GM12878 (cell line): ENCODE data around the gene DNTTIP2. TPM values are rescaled to one million over a fixed set of nuclear protein-coding genes. Genes with fewer than 3 reads are reported as not detected.

Experiments
- EGR1 ChIP-seq, 2 experiments: IDR thresholded peaks; 1 replicate in 1 of 2; 2 replicates in 1 of 2; pipeline ENCODE4 v1.6.1; 2011 to 2012; ENCODE audit warnings: low read depth in 2 of 2, low read length in 2 of 2, borderline replicate concordance in 1 of 2, mild to moderate bottlenecking in 1 of 2, moderate library complexity in 1 of 2
- HDGF ChIP-seq: fragments of 450-650 bp; IDR thresholded peaks from 2 replicates; pipeline ENCODE4 v1.6.1; 2016; ENCODE audit warnings: antibody characterized with exemption
- REST ChIP-seq: IDR thresholded peaks from 2 replicates; pipeline ENCODE4 v1.6.1; 2012; ENCODE audit warnings: mild to moderate bottlenecking, low read depth, low read length
- ZNF687 ChIP-seq: fragments of 450-650 bp; IDR thresholded peaks from 2 replicates; pipeline ENCODE4 v1.6.1; 2017; ENCODE audit warnings: mild to moderate bottlenecking, moderate library complexity
- polyA plus RNA-seq, 11 experiments: library from polyadenylated mRNA; depleted of rRNA in 4 of 11; unstranded in 6 of 11; stranded (reverse) in 5 of 11; fragments of >200 nt; fragmentation: Nextera tagmentation in 4 of 11; fragmentation: Illumina TruSeq in 1 of 11; extraction: Ambion mirVana in 4 of 11; extraction: Trizol in 1 of 11; gene quantifications; 1 replicate in 1 of 11; 2 replicates in 10 of 11; pipeline versions ENCODE4 v1.2.1 to v1.2.3, GENCODE V29; 2011 to 2016; ENCODE audit warnings: inconsistent platforms in 2 of 11, missing spikeins in 2 of 11, low read depth in 1 of 11
- total RNA-seq, 4 experiments: library from RNA; depleted of rRNA in 3 of 4; stranded (reverse); fragments of >200 nt in 3 of 4; fragmentation: Illumina TruSeq in 1 of 4; extraction: Trizol in 1 of 4; gene quantifications; 2 replicates each; pipeline versions ENCODE4 v1.2.1 to v1.2.3, GENCODE V29; 2013 to 2021

The DNTTIP2 gene
- total and polyA plus RNA-seq, 10 of the 15 experiments (the other 5 are each of a cell fraction or from before 2014, with no cell fraction given) = 34.3 to 99.2 (median 74.9) TPM

GRCh38 chr1:93878889-93879586 lies at the start of gene DNTTIP2 (continued):
- no peak for TF ChIP-seq REST
- no peak for TF ChIP-seq HDGF
- peak; percentile 57; the same call in 1 of the 2 replicates for TF ChIP-seq ZNF687
- no peak; a peak in 1 of 3 replicates for TF ChIP-seq EGR1 (IDR thresholded peaks at IDR 0.05; ENCODE audit: borderline replicate concordance in 1 of 2, low read depth in 2 of 2, low read length in 2 of 2)
